A549 (cell line): ENCODE data around the gene ARFGAP2. TPM values are rescaled to one million over a fixed set of nuclear protein-coding genes. Genes with fewer than 3 reads are reported as not detected.

Source experiments
- ATAC-seq, 2 experiments: fragments of 200-7000 bp in 1 of 2; fragments of >200 bp in 1 of 2; cut with Nextera tagmentation in 1 of 2; cut with Tn5 transposase in 1 of 2; 3 replicates each; pipeline versions ENCODE4 v1.8.0 to v1.9.1; 2018 to 2020; ENCODE audit warnings: mild to moderate bottlenecking in 1 of 2, moderate library complexity in 1 of 2
- CTCF ChIA-PET: fragments of 300-600 bp; sonication (Branson Sonifier 250); formaldehyde crosslinking; extraction: SDS; loops from one replicate; lab custom pipeline; 2021; ENCODE audit warnings: antibody characterized with exemption, inconsistent platforms; lab: Yijun Ruan, JAX
- POLR2A ChIA-PET: fragments of 350-600 bp; formaldehyde crosslinking; extraction: SDS; loops from one replicate; lab custom pipeline; 2021; ENCODE audit warnings: antibody characterized with exemption, inconsistent platforms; lab: Yijun Ruan, JAX
- DNase-seq, 2 experiments: peaks; one replicate each; pipeline versions ENCODE4 v3.0.0 to v3.0.0-alpha.2; 2011 to 2016; ENCODE audit warnings: low read depth in 1 of 2, low spot score in 1 of 2
- FAIRE-seq: peaks from 2 replicates; lab custom pipeline; 2011; peaks lifted over from hg19 to GRCh38; lab: Jason Lieb, UNC
- H3K27ac ChIP-seq, 2 experiments: fragments of >200 bp; sonication (Bioruptor Twin); formaldehyde crosslinking; 3 replicates each; pipeline ENCODE4 v1.5.1; 2016 to 2017
- H3K4me1 ChIP-seq: fragments of >200 bp; sonication (Bioruptor Twin); formaldehyde crosslinking; 3 replicates; pipeline ENCODE4 v1.6.1; 2016
- H3K4me2 ChIP-seq: fragments of >200 bp; sonication (Bioruptor Twin); formaldehyde crosslinking; 3 replicates; pipeline ENCODE4 v1.6.1; 2016
- H3K4me3 ChIP-seq: fragments of >200 bp; sonication (Bioruptor Twin); formaldehyde crosslinking; 3 replicates; pipeline ENCODE4 v1.5.1; 2016
- H3K9me3 ChIP-seq: fragments of >200 bp; sonication (Bioruptor Twin); formaldehyde crosslinking; 3 replicates; pipeline ENCODE4 v1.6.1; 2016
- BCL3 ChIP-seq: fragments of >200 bp; sonication (Bioruptor Twin); formaldehyde crosslinking; IDR thresholded peaks from 3 replicates; pipeline ENCODE4 v1.6.1; 2016
- CBX2 ChIP-seq: fragments of 200-600 bp; sonication (generic); IDR thresholded peaks from 2 replicates; pipeline ENCODE4 v1.6.1; 2016; ENCODE audit warnings: low read depth, mild to moderate bottlenecking, borderline replicate concordance
- CTCF ChIP-seq: fragments of >200 bp; sonication (Bioruptor Twin); formaldehyde crosslinking; IDR thresholded peaks from 3 replicates; pipeline ENCODE4 v1.5.1; 2016
- ELK1 ChIP-seq: fragments of 150-350 bp; IDR thresholded peaks from 2 replicates; pipeline ENCODE4 v1.6.1; 2014; ENCODE audit warnings: low read depth, mild to moderate bottlenecking, low read length
- FOXS1 ChIP-seq: fragments of 250-450 bp; sonication (Bioruptor Pico); IDR thresholded peaks from 2 replicates; pipeline ENCODE4 v1.5.0; 2020; ENCODE audit warnings: mild to moderate bottlenecking, moderate library complexity
- HMGXB4 ChIP-seq: fragments of 250-450 bp; sonication (Bioruptor Pico); IDR thresholded peaks from 2 replicates; pipeline ENCODE4 v1.5.0; 2021; ENCODE audit warnings: mild to moderate bottlenecking, moderate library complexity, borderline replicate concordance
- MAZ ChIP-seq: fragments of 150-350 bp; IDR thresholded peaks from 2 replicates; pipeline ENCODE4 v1.6.1; 2014; ENCODE audit warnings: antibody characterized with exemption, low read depth, low read length, borderline replicate concordance
- MYC ChIP-seq: IDR thresholded peaks from 2 replicates; pipeline ENCODE4 v1.6.1; 2012; ENCODE audit warnings: mild to moderate bottlenecking, inconsistent platforms, low read length, improper control_type of control experiment, borderline replicate concordance
- RAD21 ChIP-seq, 2 experiments: fragments of >200 bp in 1 of 2; sonication (Bioruptor Twin) in 1 of 2; formaldehyde crosslinking in 1 of 2; IDR thresholded peaks in 1 of 2; conservative IDR thresholded peaks in 1 of 2; 2 replicates in 1 of 2; 3 replicates in 1 of 2; pipeline ENCODE4 v1.6.1; 2012 to 2018; ENCODE audit warnings: inconsistent platforms in 1 of 2
- RNF2 ChIP-seq: fragments of 200-600 bp; sonication (generic); IDR thresholded peaks from 2 replicates; pipeline ENCODE4 v1.6.1; 2016; ENCODE audit warnings: low read depth, mild to moderate bottlenecking, antibody characterized with exemption, moderate library complexity, borderline replicate concordance
- SMC3 ChIP-seq: fragments of >200 bp; sonication (Bioruptor Twin); formaldehyde crosslinking; IDR thresholded peaks from 3 replicates; pipeline ENCODE4 v1.6.1; 2018; ENCODE audit warnings: inconsistent platforms
- SREBF2 ChIP-seq: fragments of 450-650 bp; IDR thresholded peaks from 2 replicates; pipeline ENCODE4 v1.6.1; 2014; ENCODE audit warnings: mild to moderate bottlenecking, moderate library complexity
- ZFP36 ChIP-seq: fragments of 450-650 bp; IDR thresholded peaks from 2 replicates; pipeline ENCODE4 v1.6.1; 2014; ENCODE audit warnings: borderline replicate concordance; ENCODE audit not compliant: partially characterized antibody
- WGBS: methylation state at CpG from one replicate; pipeline ENCODE4 v1.1.6; 2017; ENCODE audit errors: missing lambda C conversion rate; 5-methylcytosine and 5-hydroxymethylcytosine counted together
- polyA plus RNA-seq, 4 experiments: library from polyadenylated mRNA; depleted of rRNA in 3 of 4; stranded (reverse); fragments of >200 nt; fragmentation: RNase III in 1 of 4; extraction: RNeasy Plus Mini Kit Qiagen cat#74134 plus additional on column Dnase treatment in 1 of 4; gene quantifications; 2 replicates in 3 of 4; 3 replicates in 1 of 4; pipeline ENCODE4 v1.2.3, GENCODE V29; 2011 to 2017
- TF ChIP-seq, protein P1 (sequence below): fragments of 450-650 bp; IDR thresholded peaks from 2 replicates; pipeline ENCODE4 v1.6.1; 2014; ENCODE audit warnings: antibody characterized with exemption
- TF ChIP-seq, protein P2 (sequence below): fragments of >200 bp; sonication (Bioruptor Twin); formaldehyde crosslinking; IDR thresholded peaks from 2 replicates; pipeline ENCODE4 v1.6.1; 2016
- TF ChIP-seq, protein P3 (sequence below): fragments of 250-450 bp; sonication (Bioruptor Pico); IDR thresholded peaks from 2 replicates; pipeline ENCODE4 v1.5.0; 2020; ENCODE audit warnings: low read depth, mild to moderate bottlenecking, moderate library complexity

Gene ARFGAP2
- polyA plus RNA-seq, 2 of the 4 experiments (the other 2 are of a cell fraction): 29.5 to 34.0 TPM

- Histone ChIP-seq H3K4me2 (no peak overlapping the region), H3K4me1 (peaks cover 11% of the 10 kb centered on the region), H3K27ac (no peak overlapping the region), H3K9me3 (no peaks in the 10 kb centered on the region), H3K4me3 (no peak overlapping the region)
- ATAC-seq (no peak), DNase-seq (no peak), FAIRE-seq (no peak)
- 66% methylated on average over 6 of the region's 6 CpGs for WGBS
- TF ChIP-seq BCL3 (no peak), MAZ (no peak), RNF2 (no peak), FOXS1 (no peak), RAD21 (conservative IDR thresholded peaks at IDR 0.05 in 1 of 2, IDR thresholded peaks at IDR 0.05 in 1 of 2) (no peak), HMGXB4 (CRISPR knock-in tag) (no peak), MYC (no peak), SREBF2 (no peak), CBX2 (no peak), SMC3 (no peak), ELK1 (no peak), ZFP36 (no peak), CTCF (no peak)
- TF ChIP-seq, protein P1, sequence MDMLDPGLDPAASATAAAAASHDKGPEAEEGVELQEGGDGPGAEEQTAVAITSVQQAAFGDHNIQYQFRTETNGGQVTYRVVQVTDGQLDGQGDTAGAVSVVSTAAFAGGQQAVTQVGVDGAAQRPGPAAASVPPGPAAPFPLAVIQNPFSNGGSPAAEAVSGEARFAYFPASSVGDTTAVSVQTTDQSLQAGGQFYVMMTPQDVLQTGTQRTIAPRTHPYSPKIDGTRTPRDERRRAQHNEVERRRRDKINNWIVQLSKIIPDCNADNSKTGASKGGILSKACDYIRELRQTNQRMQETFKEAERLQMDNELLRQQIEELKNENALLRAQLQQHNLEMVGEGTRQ: no peak
- TF ChIP-seq, protein P2, sequence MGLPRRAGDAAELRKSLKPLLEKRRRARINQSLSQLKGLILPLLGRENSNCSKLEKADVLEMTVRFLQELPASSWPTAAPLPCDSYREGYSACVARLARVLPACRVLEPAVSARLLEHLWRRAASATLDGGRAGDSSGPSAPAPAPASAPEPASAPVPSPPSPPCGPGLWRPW: no peak
- TF ChIP-seq, protein P3, sequence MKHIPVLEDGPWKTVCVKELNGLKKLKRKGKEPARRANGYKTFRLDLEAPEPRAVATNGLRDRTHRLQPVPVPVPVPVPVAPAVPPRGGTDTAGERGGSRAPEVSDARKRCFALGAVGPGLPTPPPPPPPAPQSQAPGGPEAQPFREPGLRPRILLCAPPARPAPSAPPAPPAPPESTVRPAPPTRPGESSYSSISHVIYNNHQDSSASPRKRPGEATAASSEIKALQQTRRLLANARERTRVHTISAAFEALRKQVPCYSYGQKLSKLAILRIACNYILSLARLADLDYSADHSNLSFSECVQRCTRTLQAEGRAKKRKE (CRISPR knock-in tag): no peak
- CTCF ChIA-PET: interaction anchor here (0.8 to 3.5 kb wide), 8 partner anchors 10 to 182 kb away, joined by 3 to 40 read pairs (median 4); no protein-coding TSS in a partner anchor
- POLR2A ChIA-PET: no interaction called here
Measured at GRCh38 chr11:47172740-47173336, 3.8 kb downstream of the ARFGAP2 start.
